Epithelial cell of proximal tubule (primary cell): ENCODE data around the gene SEMA5A. TPM values are rescaled to one million over a fixed set of nuclear protein-coding genes. Genes with fewer than 3 reads are reported as not detected.

ENCODE experiments used
- DNase-seq: peaks from one replicate; pipeline ENCODE4 v3.0.0-alpha.2; 2011; ENCODE audit warnings: low read depth
- H3K4me3 ChIP-seq: 2 replicates; pipeline ENCODE4 v1.5.1; 2011; ENCODE audit warnings: low read depth, mild to moderate bottlenecking, low read length
- CTCF ChIP-seq: conservative IDR thresholded peaks from 2 replicates; pipeline ENCODE4 v1.5.1; 2012; ENCODE audit warnings: low read depth, mild to moderate bottlenecking, low read length
- total RNA-seq: library from RNA; depleted of rRNA; stranded (reverse); fragments of >200 nt; gene quantifications from 2 replicates; pipeline ENCODE4 v1.2.3, GENCODE V29; 2015

Gene SEMA5A
- total RNA-seq, 1 donor from 2014 or later: 4.0 TPM

GRCh38 chr5:9059920-9060691 lies 485.8 kb downstream of the SEMA5A start:
- H3K4me3 ChIP-seq: no peak overlapping the region
- no peak for TF ChIP-seq CTCF
- DNase-seq: peak; percentile 89

- TF ChIP-seq CTCF: no peak
- no peak overlapping the region for H3K4me3 ChIP-seq
- DNase-seq: no peak
These were observed 487.2 kb downstream of the SEMA5A start for GRCh38 chr5:9058666-9059065.

- no peak overlapping the region for H3K4me3 ChIP-seq
- no peak for TF ChIP-seq CTCF
- DNase-seq: no peak
These were observed 487.7 kb downstream of the SEMA5A start for GRCh38 chr5:9058161-9058560.

GRCh38 chr5:9057406-9058000 lies 488.4 kb downstream of the SEMA5A start:
- no peak for TF ChIP-seq CTCF
- no peak overlapping the region for H3K4me3 ChIP-seq
- DNase-seq: no peak

- H3K4me3 ChIP-seq: no peak overlapping the region
- DNase-seq: no peak
- no peak for TF ChIP-seq CTCF
These were observed 489.8 kb downstream of the SEMA5A start for GRCh38 chr5:9056046-9056445.

GRCh38 chr5:9054821-9055589 lies 490.9 kb downstream of the SEMA5A start:
- TF ChIP-seq CTCF: no peak
- H3K4me3 ChIP-seq: no peak overlapping the region

More at GRCh38 chr5:9054821-9055589, 490.9 kb downstream of the SEMA5A start:
- DNase-seq: no peak
